Measurements from ENCODE around the gene TRIM25. TPM values are rescaled to one million over a fixed set of nuclear protein-coding genes. Genes with fewer than 3 reads are reported as not detected.

TRIM25 gene
- 18.0 and 18.2 TPM in 2 replicates for polyA plus RNA-seq (2013)

GRCh38 chr17:56913867-56914580 lies at the start of gene TRIM25:
TSS of gene TRIM25 (minus strand) at chr17:56914049. CDS start at chr17:56913988, 61 bp downstream.
- peak within 1 kb of the TSS; percentile 61 for H4K91ac ChIP-seq (ENCODE audit: low read depth, low read length)
- WGBS (ENCODE audit: extremely low coverage, insufficient coverage, insufficient read length) = no CpG with 5 or more reads among the region's 58 CpGs

GRCh38 chr17:56960596-56961538 lies 47.0 kb upstream of the TRIM25 start, which contains the start of gene COIL:
TSS of gene COIL (minus strand) at chr17:56961050. CDS start at chr17:56961019, 31 bp downstream.
- Histone ChIP-seq H2BK12ac (ENCODE audit: low read length) (no peak within 1 kb of the TSS), H2BK120ac (ENCODE audit: insufficient read depth, low read length, poor library complexity) (peak within 1 kb of the TSS; percentile 24), H3K27ac (ENCODE audit: low read depth, low read length) (peak within 1 kb of the TSS; percentile 93), H4K8ac (ENCODE audit: low read depth, low read length) (peak within 1 kb of the TSS; percentile 69), H3K9me3 (ENCODE audit: insufficient read depth, low read depth, low read length) (no peaks in the 10 kb centered on the region), H4K91ac (ENCODE audit: low read depth, low read length) (peak within 1 kb of the TSS; percentile 58), H3K27me3 (ENCODE audit: insufficient read depth, low read length) (no peaks in the 10 kb centered on the region), H3K79me2 (ENCODE audit: control insufficient read depth, insufficient read depth, low read length, poor library complexity) (peaks cover 4% of the 10 kb centered on the region), H3K4ac (ENCODE audit: low read depth, low read length) (peak within 1 kb of the TSS; percentile 25), H3K36me3 (ENCODE audit: control insufficient read depth in 1 of 2, insufficient read depth in 2 of 2, low read length in 2 of 2) (no peaks in the 10 kb centered on the region), H2AFZ (ENCODE audit: insufficient read depth, low read length, poor library complexity) (peak within 1 kb of the TSS; percentile 92), H3K4me3 (ENCODE audit: low read depth, low read length) (peak within 1 kb of the TSS; percentile 80), H3K4me1 (ENCODE audit: control insufficient read depth in 1 of 2, insufficient read depth in 2 of 2, low read length in 2 of 2) (peaks cover 5 to 6% of the 10 kb centered on the region in 2 experiments), H3K14ac (ENCODE audit: low read length) (peak within 1 kb of the TSS; percentile 31), H2AK5ac (ENCODE audit: low read length) (no peak within 1 kb of the TSS), H3K9ac (ENCODE audit: low read length) (peak within 1 kb of the TSS; percentile 99), H3K4me2 (ENCODE audit: low read length) (peak within 1 kb of the TSS; percentile 56), H4K12ac (ENCODE audit: low read depth, low read length) (peak within 1 kb of the TSS; percentile 60), H3K18ac (ENCODE audit: low read length) (peak within 1 kb of the TSS; percentile 13), H2BK5ac (ENCODE audit: low read depth, low read length, poor library complexity) (peak within 1 kb of the TSS; percentile 54), H3K79me1 (ENCODE audit: low read length) (peaks cover 3% of the 10 kb centered on the region), H3K23ac (ENCODE audit: low read length) (no peak within 1 kb of the TSS)
- whole genome bisulfite sequencing (ENCODE audit: extremely low coverage, insufficient coverage, insufficient read length) = no CpG with 5 or more reads among the region's 59 CpGs
- DNase-seq = peak; percentile 86 to 98

More at GRCh38 chr17:56913867-56914580, at the start of gene TRIM25:
- Histone ChIP-seq H3K23ac (ENCODE audit: low read length) (no peak within 1 kb of the TSS), H3K79me2 (ENCODE audit: control insufficient read depth, insufficient read depth, low read length, poor library complexity) (peaks cover 8% of the 10 kb centered on the region), H3K4me3 (ENCODE audit: low read depth, low read length) (peak within 1 kb of the TSS; percentile 83), H3K9me3 (ENCODE audit: insufficient read depth, low read depth, low read length) (no peaks in the 10 kb centered on the region), H4K8ac (ENCODE audit: low read depth, low read length) (peak within 1 kb of the TSS; percentile 97), H3K27me3 (ENCODE audit: insufficient read depth, low read length) (no peaks in the 10 kb centered on the region), H2AK5ac (ENCODE audit: low read length) (peak within 1 kb of the TSS; percentile 10), H3K27ac (ENCODE audit: low read depth, low read length) (no peak within 1 kb of the TSS), H3K14ac (ENCODE audit: low read length) (peak within 1 kb of the TSS; percentile 87), H2BK5ac (ENCODE audit: low read depth, low read length, poor library complexity) (peak within 1 kb of the TSS; percentile 71), H2BK120ac (ENCODE audit: insufficient read depth, low read length, poor library complexity) (peak within 1 kb of the TSS; percentile 80), H3K79me1 (ENCODE audit: low read length) (peaks cover 9% of the 10 kb centered on the region), H3K4me1 (ENCODE audit: control insufficient read depth in 1 of 2, insufficient read depth in 2 of 2, low read length in 2 of 2) (peaks cover 7 to 17% of the 10 kb centered on the region in 2 experiments), H3K4ac (ENCODE audit: low read depth, low read length) (peak within 1 kb of the TSS; percentile 83), H3K4me2 (ENCODE audit: low read length) (peak within 1 kb of the TSS; percentile 83), H3K9ac (ENCODE audit: low read length) (peak within 1 kb of the TSS; percentile 82), H3K18ac (ENCODE audit: low read length) (peak within 1 kb of the TSS; percentile 96), H4K12ac (ENCODE audit: low read depth, low read length) (peak within 1 kb of the TSS; percentile 89), H2AFZ (ENCODE audit: insufficient read depth, low read length, poor library complexity) (peak within 1 kb of the TSS; percentile 96), H3K36me3 (ENCODE audit: control insufficient read depth in 1 of 2, insufficient read depth in 2 of 2, low read length in 2 of 2) (no peaks in the 10 kb centered on the region), H2BK12ac (ENCODE audit: low read length) (peak within 1 kb of the TSS; percentile 83)
- peak; percentile 84 to 85 for DNase-seq

- Histone ChIP-seq H4K8ac (ENCODE audit: low read depth, low read length) (no peak overlapping the region), H4K12ac (ENCODE audit: low read depth, low read length) (no peak overlapping the region), H3K9me3 (ENCODE audit: insufficient read depth, low read depth, low read length) (no peaks in the 10 kb centered on the region), H3K79me2 (ENCODE audit: control insufficient read depth, insufficient read depth, low read length, poor library complexity) (peaks cover 4% of the 10 kb centered on the region), H3K27ac (ENCODE audit: low read depth, low read length) (no peak overlapping the region), H3K18ac (ENCODE audit: low read length) (no peak overlapping the region), H3K4me3 (ENCODE audit: low read depth, low read length) (no peak overlapping the region), H3K14ac (ENCODE audit: low read length) (no peak overlapping the region), H3K9ac (ENCODE audit: low read length) (no peak overlapping the region), H3K4me1 (ENCODE audit: control insufficient read depth in 1 of 2, insufficient read depth in 2 of 2, low read length in 2 of 2) (no peaks in the 10 kb centered on the region), H3K4ac (ENCODE audit: low read depth, low read length) (no peak overlapping the region), H2BK120ac (ENCODE audit: insufficient read depth, low read length, poor library complexity) (no peak overlapping the region), H2AFZ (ENCODE audit: insufficient read depth, low read length, poor library complexity) (no peak overlapping the region), H2BK12ac (ENCODE audit: low read length) (no peak overlapping the region), H3K4me2 (ENCODE audit: low read length) (no peak overlapping the region), H3K23ac (ENCODE audit: low read length) (no peak overlapping the region), H3K79me1 (ENCODE audit: low read length) (peaks cover 3% of the 10 kb centered on the region), H4K91ac (ENCODE audit: low read depth, low read length) (no peak overlapping the region), H3K36me3 (ENCODE audit: control insufficient read depth in 1 of 2, insufficient read depth in 2 of 2, low read length in 2 of 2) (peaks cover 0 to 1% of the 10 kb centered on the region in 2 experiments), H2BK5ac (ENCODE audit: low read depth, low read length, poor library complexity) (no peak overlapping the region), H3K27me3 (ENCODE audit: insufficient read depth, low read length) (no peaks in the 10 kb centered on the region), H2AK5ac (ENCODE audit: low read length) (no peak overlapping the region)
- DNase-seq = no peak
- WGBS (ENCODE audit: extremely low coverage, insufficient coverage, insufficient read length) = no CpG with 5 or more reads among the region's 5 CpGs
These were observed 43.1 kb upstream of the TRIM25 start for GRCh38 chr17:56956992-56957391.

GRCh38 chr17:56949595-56949994 lies 35.7 kb upstream of the TRIM25 start:
- no peaks in the 10 kb centered on the region for H3K27me3 ChIP-seq (ENCODE audit: insufficient read depth, low read length)
- no peaks in the 10 kb centered on the region for H3K4me1 ChIP-seq (ENCODE audit: control insufficient read depth in 1 of 2, insufficient read depth in 2 of 2, low read length in 2 of 2)
- H3K14ac ChIP-seq (ENCODE audit: low read length) = no peak overlapping the region
- H3K23ac ChIP-seq (ENCODE audit: low read length) = no peak overlapping the region
- no peak for DNase-seq
- H3K27ac ChIP-seq (ENCODE audit: low read depth, low read length) = no peak overlapping the region
- no peaks in the 10 kb centered on the region for H3K79me2 ChIP-seq (ENCODE audit: control insufficient read depth, insufficient read depth, low read length, poor library complexity)
- no peak overlapping the region for H4K91ac ChIP-seq (ENCODE audit: low read depth, low read length)
- H4K12ac ChIP-seq (ENCODE audit: low read depth, low read length) = no peak overlapping the region
- H3K4me2 ChIP-seq (ENCODE audit: low read length) = no peak overlapping the region
- no peak overlapping the region for H4K8ac ChIP-seq (ENCODE audit: low read depth, low read length)
- no peak overlapping the region for H2BK5ac ChIP-seq (ENCODE audit: low read depth, low read length, poor library complexity)
- H2BK120ac ChIP-seq (ENCODE audit: insufficient read depth, low read length, poor library complexity) = no peak overlapping the region
- no peak overlapping the region for H3K4ac ChIP-seq (ENCODE audit: low read depth, low read length)
- H3K79me1 ChIP-seq (ENCODE audit: low read length) = no peaks in the 10 kb centered on the region
- H3K9me3 ChIP-seq (ENCODE audit: insufficient read depth, low read depth, low read length) = no peaks in the 10 kb centered on the region
- no peak overlapping the region for H3K4me3 ChIP-seq (ENCODE audit: low read depth, low read length)
- no peak overlapping the region for H2AFZ ChIP-seq (ENCODE audit: insufficient read depth, low read length, poor library complexity)
- H2AK5ac ChIP-seq (ENCODE audit: low read length) = no peak overlapping the region
- no CpG with 5 or more reads among the region's 3 CpGs for WGBS (ENCODE audit: extremely low coverage, insufficient coverage, insufficient read length)
- H3K18ac ChIP-seq (ENCODE audit: low read length) = no peak overlapping the region
- H2BK12ac ChIP-seq (ENCODE audit: low read length) = no peak overlapping the region
- peaks cover 16% of the 10 kb centered on the region in 2 experiments for H3K36me3 ChIP-seq (ENCODE audit: control insufficient read depth in 1 of 2, insufficient read depth in 2 of 2, low read length in 2 of 2)
- no peak overlapping the region for H3K9ac ChIP-seq (ENCODE audit: low read length)
